ENCODE results near the gene EFHB. TPM values are rescaled to one million over a fixed set of nuclear protein-coding genes. Genes with fewer than 3 reads are reported as not detected.

EFHB gene, protein sequence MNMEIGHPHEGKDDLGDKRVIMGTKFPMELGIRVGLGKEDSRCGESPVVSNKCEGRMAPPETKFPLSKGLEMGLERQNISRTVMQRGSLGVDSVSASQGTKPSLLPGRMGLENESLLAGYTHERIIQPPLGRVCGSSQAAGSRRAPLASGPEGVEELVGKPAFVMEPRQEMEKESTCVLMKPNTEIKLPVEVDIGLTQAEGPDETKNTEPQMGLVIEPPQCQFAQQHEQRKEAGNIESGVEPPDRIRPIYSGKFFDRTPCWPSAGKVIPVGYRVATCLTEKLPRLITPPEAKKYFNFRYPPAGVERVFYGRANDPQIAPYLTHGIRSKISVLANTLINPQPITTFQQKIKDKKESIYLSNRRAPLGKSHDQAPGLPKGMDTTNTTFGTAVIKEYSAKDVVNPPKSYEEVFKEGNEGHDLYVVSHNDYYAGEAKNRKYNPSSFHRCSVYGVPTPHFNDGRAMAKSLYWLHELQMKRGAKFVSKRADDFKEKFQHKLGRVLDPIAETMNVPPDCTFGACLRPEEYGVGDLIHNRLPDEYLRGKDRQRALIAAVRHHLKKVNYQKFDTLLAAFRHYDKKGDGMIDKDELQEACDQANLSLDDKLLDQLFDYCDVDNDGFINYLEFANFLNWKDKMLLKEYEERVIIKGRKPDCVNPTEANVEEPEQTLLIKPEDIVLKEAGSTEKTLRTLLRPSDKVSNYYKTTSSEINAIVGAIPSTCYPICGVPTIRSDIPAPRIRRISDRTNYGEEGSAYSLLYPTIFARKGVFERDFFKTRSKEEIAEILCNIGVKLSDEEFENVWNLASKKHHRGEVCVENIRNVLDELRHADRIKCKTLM
- total RNA-seq (2022; extraction: Qiagen RNA extraction; ENCODE audit: low read depth), result 0.37 to 1.1 TPM (median 0.41 TPM) in 5 replicates

DNA sequence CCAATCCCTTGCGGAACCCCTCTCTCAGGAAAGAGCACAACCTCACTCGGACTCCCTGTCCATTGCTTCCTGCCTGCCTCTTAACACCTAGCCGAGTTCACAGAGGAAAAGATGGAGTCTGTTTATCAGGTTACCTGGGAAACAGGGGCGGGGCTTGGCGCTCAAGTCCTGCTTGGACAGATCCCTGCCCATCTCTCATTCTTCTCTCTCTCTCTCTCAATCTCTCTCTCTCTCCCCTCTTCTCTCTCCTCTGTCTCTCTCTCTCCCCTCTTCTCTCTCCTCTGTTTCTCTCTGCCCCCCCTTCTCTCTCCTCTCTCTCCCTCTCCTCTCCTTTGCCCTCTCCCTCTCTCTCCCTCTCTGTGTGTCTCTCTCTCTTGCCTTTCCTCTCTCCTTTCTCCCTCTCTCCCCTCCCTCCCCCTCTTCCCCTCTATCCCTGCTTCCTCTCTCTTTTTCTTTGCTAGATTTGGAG, at the start of gene EFHB:
EFHB (minus strand) TSS at position 120 of the 469 bp plus-strand sequence. CDS start 199 bp downstream, outside the sequence.

DNA sequence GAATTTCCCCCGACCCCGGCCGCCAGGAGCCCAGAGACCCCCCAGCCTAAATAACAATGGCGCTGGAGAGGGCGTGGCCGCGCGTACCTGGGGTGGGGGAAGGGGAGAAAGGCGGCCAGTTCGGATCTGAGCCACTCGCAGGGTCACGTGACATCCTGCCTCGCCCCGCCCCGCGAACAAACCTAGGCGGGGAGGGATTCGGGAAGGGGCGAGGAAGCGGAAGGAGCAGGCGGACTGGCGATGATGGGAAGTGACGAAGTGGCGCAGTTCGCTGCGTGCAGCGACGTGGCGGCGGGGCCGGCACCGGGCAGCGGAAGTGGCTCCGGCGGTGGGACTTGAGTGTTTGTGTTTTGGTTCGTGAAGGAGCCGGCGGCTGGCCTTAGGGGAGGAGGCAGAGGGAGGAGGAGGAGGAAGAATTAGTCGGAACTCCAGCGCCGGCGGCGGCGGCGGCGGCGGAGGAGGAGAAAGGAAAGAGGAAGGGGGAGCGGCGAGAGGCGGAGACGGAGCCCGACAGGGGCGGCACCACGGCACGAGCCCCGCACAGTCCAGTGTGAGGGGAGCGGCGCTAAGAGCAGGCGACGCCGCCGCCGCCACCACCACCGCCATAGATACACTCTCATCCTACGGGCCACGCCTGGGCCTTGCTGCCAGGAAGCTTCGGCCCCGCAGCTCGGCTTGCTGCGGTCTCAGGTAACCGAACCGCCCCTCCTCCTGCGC, 13.0 kb upstream of the EFHB start, which contains the start of gene RAB5A:
RAB5A (plus strand) TSS at position 266 of the 717 bp plus-strand sequence. CDS start 3,802 bp downstream, outside the sequence.

Other genes with a start within 250 kb of the EFHB start
- gene RAB5A, start 12.9 kb upstream of the EFHB start, total RNA-seq (2022; extraction: Qiagen RNA extraction; ENCODE audit: low read depth), result 39.1 to 65.0 TPM (median 42.7 TPM) in 5 replicates
- gene PP2D1, start 78.0 kb upstream of the EFHB start, total RNA-seq (2022; extraction: Qiagen RNA extraction; ENCODE audit: low read depth), result not detected in 5 replicates
- 4.3 to 7.7 TPM (median 4.9 TPM) in 5 replicates for gene KAT2B, start 106.2 kb upstream of the EFHB start, total RNA-seq (2022; extraction: Qiagen RNA extraction; ENCODE audit: low read depth)

Data from A549 treated with CpdA at 1 μM for 4 hours (cell line).